GM19438 (cell line): ENCODE measurements around the gene PPA2.

ENCODE experiments used
- ATAC-seq: cut with Tn5 transposase; IDR thresholded peaks from one replicate; pipeline ENCODE4 v1.9.1; 2021; ENCODE audit warnings: low read depth; ENCODE audit not compliant: unreplicated experiment

The PPA2 gene

DNA sequence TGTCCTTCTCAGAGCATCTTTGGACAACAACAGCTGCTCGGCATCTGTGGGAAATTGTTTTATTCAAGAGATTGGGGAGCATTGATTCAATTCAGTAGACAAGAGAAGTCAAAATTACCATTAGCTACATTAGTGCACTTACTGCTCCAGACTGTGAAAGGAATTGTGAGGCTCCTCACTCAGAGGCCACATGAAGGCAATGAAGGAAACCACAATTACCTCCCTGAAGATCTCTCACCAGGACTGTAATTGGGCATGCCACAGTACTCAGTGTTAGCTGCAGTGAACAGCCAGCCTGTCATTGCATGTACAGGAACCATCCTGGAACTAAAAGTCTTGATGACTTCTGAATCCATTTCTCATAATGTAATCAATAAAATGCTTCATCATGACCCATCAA lies 144.8 kb downstream of the PPA2 start:
- ATAC-seq = no peak

DNA sequence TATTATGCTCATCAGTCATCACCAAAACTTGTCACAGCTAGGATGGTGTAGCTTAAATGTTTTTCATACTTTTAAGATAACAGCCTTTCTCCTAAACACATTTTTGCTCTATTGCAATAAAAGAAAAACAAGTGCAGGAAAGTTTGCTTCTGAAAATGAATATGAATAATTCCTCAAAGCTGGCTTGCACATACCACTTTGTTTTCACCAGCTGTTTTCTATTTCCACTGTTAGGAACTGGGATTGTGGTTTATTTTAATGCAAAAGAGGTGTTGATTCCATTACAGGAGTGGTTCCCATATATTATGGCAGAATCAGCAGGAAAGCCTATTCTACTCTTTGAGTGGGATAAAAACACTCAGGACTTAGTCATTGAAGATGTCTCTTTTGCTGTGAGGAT lies 145.9 kb downstream of the PPA2 start:
- no peak for ATAC-seq

GRCh38 chr4:105327222-105327621 lies 146.6 kb downstream of the PPA2 start:
- no peak for ATAC-seq
